HG03045 (cell line): ENCODE results near the gene EDNRA.

Experiments used
- ATAC-seq: cut with Tn5 transposase; IDR thresholded peaks from one replicate; pipeline ENCODE4 v1.9.1; 2021; ENCODE audit warnings: mild to moderate bottlenecking, moderate library complexity; ENCODE audit not compliant: unreplicated experiment

The EDNRA gene

DNA sequence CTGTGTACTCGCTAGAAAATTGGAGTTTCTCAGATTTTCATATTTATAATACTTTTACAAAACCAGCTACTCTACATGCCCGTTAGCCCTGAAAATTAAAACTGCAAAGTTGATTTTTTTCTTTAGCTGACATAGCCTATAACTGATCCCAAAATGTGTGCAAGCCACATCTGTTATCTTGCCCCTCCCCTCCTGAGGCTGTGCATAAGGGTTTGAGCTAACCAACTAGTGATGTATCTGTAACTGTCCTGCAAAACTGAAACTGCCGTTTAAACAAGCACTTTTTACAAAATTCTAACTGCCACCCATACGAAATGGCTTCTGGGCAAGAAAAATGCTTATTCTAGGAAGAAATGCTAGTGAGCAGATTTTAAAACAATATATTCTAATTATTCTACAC is 59.1 kb downstream of the EDNRA start:
- no peak for ATAC-seq

DNA sequence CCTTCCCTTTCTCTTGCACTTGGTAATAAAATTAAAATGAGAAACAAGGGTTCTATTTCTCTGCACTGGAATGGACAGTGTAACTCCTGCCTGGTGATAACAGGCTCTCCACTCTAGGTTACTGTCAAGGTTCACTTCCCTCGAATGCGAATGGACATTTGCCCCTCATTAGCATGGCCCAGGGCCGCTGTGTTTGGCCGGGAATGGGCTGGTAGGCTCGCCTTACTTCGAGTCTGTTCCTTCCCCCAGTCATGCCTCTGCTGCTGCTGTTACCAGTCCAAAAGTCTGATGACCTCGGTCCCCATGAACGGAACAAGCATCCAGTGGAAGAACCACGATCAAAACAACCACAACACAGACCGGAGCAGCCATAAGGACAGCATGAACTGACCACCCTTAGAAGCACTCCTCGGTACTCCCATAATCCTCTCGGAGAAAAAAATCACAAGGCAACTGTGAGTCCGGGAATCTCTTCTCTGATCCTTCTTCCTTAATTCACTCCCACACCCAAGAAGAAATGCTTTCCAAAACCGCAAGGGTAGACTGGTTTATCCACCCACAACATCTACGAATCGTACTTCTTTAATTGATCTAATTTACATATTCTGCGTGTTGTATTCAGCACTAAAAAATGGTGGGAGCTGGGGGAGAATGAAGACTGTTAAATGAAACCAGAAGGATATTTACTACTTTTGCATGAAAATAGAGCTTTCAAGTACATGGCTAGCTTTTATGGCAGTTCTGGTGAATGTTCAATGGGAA is 61.5 kb downstream of the EDNRA start:
- ATAC-seq = no peak

DNA sequence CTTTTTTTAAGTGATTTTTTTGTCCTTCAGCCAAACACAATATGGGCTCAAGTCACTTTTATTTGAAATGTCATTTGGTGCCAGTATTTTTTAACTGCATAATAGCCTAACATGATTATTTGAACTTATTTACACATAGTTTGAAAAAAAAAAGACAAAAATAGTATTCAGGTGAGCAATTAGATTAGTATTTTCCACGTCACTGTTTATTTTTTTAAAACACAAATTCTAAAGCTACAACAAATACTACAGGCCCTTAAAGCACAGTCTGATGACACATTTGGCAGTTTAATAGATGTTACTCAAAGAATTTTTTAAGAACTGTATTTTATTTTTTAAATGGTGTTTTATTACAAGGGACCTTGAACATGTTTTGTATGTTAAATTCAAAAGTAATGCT is 62.1 kb downstream of the EDNRA start:
- no peak for ATAC-seq

DNA sequence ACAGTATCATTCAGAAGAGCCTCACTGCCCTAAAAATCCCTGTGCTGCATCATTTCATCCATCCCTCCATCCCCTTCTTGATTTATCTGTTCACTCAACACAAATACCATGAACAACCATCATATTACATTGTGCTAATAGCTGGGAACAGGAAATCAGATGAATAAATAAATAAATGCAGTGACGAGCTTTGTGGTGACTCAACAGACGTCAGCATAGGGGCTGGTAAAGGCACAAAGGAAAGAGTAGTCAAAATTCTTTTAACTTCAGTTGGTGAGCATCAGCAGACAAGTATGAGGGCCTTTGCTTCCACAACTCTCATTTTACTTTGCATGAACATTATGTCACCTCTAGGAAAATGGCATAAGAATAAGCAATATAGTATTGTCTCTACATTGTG is 65.5 kb downstream of the EDNRA start:
- ATAC-seq = no peak

DNA sequence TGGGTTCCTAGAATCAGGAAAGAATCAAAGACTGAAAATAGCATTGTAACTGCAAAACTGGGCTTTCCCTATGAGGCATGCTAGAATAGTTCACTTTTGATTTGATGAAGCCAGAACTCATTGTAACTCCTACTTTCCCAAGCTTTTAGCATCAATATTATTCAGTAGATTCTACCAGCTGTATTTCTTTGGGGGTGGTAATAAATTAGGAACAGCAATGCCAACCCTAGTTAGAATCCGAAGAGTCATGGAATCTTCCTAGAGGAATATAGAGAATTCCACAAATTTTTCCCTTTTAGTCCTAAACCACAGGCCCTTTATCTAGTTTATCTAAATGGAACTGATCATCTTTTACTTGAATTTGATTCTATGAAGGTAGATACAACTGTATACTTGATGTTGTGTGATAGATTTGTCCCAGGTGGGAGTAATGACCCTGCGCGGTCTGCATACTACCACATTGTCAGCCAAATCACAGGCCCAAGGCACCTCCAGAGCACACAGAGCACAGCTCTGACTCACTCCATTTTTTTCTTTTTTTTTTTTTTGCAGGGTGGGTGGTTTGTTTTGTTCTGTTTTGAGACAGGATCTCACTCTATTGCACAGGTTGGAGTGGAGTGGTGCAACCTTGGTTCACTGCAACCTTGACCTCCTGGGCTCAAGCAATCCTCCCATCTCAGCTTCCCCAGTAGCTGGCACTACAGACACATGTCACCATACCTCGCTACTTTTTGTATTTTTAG is 66.6 kb downstream of the EDNRA start:
- peak; percentile 43 for ATAC-seq

DNA sequence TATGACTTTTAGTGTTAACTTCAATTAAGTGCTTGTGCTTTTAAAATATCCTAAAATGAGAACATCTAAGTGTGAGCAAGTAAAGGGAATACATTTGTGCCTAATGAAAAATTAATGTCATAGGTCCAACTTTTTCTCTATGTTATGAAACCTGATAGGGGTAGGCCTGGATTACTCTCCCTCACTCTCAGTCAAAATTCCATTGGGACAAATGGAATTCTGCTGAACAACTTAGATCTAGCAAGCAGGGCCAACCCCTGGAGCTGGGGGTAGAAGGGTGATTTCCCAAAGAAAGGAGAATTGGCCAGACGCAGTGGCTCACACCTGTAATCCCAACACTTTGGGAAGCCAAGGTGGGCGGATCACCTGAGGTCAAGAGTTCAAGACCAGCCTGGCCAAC is 67.4 kb downstream of the EDNRA start:
- ATAC-seq = no peak

DNA sequence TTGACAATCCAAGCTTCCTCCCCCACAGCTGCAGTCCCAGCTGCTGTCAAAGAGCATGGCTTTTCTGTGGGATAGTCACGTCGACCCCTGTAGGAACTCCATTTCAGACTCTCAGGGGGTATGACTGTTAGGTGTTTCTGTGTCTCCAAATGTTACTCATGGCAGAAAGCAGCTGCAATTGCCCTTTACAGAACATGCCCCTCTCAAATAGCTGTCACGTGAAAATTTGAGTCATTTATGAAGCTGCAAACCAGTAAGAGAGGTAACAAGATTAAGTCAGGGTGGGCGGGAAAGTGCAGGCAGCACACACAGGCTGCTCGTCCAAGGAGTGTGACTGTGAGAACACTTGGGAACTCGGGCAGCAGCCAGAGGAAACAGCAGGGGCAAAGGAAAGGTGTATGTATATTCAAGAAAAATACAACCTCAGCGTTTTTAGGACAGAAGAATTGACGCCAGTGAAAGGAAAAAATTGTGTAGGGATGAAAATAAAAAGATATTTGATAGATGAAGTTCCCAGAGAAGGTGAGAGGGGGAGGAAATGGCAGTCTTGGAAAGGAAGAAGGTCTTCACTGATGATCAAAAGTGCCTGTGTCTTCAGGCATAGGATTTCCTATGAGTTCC is 69.8 kb downstream of the EDNRA start:
- peak; percentile 53 for ATAC-seq

DNA sequence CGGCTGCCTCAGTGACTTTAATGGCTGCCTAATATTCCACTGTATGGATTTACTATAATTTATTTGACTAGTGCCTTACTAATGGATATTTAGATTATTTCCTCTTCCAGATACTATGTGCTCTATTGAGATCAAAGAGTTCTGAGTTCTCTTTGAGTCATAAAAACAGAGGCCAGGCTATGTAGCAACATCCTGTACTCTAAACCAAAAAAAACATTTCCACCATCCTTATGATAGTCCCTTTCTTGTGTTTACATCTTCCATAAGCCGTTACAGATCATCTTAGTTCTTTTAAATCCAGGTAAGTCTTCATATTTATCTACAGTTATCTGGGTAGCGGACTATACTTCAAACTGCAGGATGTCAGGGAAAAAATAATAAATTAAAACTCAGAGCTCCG is 79.7 kb downstream of the EDNRA start:
- no peak for ATAC-seq

DNA sequence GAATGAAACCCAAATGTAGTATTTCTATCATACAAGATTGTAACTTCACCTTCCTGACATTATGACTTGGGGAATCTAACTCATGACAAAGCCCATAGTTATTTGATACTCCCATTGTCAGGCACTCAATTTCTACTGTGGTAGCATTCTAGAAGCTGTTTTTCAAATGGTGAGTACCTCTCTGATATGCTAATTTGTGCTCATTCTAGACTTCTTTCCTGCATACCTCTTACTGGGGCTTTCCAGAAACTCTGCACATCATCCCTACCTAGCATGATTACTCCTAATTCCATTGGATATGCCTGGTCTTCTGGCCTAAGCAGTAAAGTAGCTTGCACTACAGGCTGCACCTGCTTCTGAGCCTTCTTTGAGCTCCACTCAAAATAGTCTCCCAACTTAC is 85.9 kb downstream of the EDNRA start:
- ATAC-seq = no peak

DNA sequence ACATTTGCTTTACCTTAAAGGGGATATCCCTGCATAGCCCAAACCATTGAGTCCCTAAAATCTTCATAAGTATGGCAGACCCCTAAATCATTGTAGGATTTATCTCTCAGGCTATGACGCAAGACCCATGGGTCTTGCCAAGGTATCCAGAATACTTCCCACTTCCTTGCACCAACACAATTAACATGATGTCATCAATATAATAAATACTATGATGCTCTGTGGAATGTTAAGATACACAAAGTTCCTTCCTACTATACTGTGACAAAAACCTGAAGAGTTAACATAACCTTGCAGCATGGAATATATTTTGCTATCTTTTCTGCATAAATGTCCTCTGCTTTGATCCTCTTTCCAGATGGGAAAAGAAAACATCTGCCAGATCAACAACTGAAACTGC is 86.4 kb downstream of the EDNRA start:
- no peak for ATAC-seq

DNA sequence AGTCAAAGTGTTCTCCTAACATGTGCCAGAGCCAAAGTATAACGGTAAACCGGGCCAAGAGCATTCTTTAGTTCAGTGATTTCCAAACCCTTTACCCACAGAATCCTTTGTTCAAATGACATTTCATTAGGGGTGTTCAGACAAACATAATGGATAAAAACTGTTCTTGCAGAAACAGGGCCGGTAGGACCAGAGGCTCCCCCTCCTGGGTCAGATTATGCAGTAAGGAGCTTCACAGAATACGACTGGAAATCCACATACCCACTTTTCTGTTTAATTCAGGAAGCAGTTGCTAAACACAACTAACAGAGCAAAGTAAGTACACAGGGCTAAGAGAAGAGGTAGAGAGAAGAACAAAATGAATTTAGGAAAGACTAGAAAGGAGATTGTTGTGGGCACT is 89.7 kb downstream of the EDNRA start:
- no peak for ATAC-seq

DNA sequence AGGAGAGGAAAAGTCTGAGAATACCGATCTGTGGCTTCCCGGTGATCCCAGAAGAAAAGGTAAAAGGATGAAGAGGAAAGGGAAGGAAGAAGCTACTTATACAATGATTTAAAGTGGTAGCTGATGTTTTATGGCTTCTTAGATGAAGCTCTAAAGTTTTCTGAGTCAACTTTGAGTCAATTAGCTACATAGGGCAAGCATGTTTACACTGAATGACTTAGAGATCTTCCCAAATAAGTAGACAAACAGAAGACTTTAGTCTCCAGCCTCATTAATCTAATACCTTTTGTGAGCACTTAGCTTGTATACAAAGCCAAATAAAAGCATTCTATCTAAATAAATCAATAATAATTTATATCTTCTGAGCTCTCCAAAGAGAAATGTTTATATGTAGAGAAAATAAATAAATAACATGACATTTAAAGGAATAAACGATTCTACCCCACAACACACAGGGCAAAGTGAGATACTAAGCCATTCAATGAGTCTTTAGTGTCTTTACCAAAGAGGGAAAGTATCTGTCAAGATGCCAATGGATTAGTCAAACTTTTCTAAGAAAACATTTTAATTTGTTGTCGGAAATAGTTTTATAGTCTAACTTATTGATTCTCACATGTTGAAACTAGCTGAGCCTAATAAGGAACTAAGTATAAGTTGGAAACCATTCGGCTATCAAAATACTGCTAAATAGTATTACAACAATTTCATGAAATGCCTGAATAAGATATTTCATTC is 90.3 kb downstream of the EDNRA start:
- ATAC-seq = no peak

DNA sequence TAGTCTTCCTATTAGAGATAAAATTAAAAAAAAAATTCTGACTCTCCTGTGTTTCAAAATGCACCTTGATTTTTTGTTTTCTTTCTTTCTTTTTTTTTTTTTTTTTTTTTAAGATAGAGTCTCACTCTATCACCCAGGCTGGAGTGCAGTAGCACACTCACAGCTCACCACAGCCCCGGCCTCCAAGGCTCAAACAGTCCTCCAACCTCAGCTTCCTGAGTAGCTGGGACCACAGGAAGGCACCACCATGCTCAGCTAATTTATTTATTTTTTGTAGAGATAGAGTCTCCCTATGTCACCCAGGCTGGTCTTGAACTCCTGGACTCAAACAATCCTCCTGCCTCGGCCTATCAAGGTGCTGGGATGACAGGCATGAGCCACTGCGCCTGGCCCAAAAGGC is 95.2 kb downstream of the EDNRA start:
- ATAC-seq = no peak

DNA sequence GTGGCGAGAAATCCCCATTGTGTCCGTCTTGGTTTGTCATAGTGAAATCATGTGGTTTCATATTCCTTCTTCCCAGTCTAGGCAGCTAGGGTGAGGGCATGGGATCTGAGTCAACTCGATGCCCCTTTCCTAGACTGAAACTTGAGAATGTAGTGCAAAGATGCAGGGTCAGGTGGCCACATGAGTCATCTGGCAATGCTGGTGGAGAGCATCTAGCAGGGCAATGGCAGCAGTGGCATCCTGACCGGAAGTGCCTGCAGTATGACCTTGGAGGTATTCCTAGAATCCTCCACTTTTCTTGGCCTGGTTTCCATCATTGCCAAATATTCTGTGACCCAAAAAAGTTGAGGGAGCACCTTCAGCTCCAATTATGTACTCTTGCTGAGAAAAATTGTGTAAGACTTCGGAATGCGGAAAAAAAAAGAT is 97.2 kb downstream of the EDNRA start:
- no peak for ATAC-seq

DNA sequence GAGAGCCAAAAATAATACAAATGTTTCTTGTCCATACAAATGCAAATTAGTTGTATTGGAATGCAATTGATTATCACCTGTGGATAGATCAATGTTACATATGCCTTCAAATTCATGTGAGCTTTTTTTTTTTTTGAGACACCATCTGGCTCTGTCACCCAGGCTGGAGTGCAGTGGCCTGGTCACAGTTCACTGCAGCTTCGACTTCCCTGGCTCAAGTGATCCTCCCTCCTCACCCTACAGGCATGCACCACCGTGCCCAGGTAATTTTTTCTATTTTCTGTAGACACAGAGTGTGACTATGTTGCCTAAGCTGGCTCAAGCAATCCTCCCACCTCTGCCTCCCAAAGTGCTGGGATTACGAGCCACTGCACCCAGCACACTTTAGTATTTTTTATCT is 97.7 kb downstream of the EDNRA start:
- ATAC-seq = no peak

DNA sequence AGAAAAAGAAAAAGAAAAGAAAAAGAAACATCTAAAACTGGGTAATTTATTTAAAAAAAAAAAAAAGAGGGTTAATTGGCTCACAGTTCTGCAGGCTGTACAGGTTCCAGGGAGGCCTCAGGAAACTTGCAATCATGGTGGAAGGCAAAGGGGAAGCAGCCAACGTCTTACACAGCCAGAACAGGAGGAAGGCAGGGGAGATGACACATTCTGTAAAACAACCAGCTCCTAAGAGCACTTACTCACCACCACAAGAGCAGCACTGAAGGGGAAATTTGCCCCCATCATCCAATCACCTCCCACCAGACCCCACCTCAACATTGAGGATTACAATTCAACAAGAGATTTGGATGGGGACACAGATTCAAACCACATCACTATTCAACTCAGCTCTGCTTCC is 99.5 kb downstream of the EDNRA start:
- ATAC-seq = no peak

DNA sequence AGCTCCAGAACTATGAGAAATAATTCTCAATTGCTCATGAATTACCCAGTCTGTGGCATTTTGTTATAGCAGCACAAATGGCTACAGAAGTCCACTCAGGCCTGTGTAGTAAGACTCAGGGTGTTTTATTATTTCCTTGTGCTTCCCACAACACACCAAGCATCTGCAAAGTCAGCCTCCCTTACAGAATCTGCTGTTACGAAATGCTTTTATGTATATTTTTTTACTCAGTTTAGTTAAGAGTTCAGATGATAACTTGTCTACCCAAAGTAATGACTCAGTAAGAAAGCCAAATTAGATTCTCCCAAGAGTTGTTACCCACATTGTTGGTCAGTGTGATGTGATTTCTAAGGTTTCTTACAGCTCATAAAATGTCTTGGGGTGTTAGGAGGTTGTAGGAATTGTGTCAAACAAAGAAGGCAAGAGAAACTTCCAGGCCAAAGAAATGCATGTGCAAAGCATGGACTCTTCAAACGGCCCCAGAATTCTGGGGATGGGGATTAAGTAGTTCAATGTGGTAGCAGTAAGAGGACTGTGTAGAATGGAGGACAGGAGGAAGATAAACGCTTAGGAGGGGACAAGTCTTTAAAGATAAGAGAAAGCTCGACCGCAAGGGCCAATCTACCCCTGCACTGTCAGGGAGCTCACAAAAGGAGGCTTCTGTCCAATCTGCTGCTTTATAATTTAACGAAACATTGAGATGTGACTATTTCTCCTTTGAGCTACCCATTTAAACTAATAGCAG is 100.9 kb downstream of the EDNRA start:
- ATAC-seq = no peak

DNA sequence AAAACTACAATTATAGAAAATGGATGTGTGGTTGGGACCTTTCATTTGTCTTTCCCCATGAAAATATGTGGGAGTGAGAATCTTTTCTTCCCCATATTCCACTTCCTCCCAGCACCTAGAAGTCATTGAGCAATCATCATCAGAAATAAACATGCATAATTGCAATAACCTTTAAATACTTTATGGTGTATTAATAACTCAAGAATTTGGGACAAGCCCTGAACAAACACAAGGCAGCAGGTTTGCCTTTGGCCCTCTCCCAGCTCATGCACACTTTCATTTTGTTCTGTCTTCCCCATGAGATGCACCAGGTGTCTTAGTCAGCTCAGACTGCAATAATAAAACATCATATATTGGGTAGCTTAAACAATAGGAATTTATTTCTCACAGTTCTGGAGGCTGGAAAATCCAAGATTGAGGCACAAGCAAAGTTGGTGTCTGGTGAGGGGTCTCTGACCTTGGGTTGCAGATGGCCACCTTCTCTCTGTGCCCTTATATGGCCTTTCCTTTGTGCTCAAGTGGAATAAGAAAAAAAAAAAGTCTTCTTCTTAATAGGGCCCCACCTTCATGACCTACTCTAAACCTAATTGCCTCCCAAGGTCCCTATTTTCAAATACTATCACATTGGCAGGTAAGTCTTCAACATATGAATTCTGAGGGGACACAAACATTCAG is 101.6 kb downstream of the EDNRA start:
- ATAC-seq = no peak

DNA sequence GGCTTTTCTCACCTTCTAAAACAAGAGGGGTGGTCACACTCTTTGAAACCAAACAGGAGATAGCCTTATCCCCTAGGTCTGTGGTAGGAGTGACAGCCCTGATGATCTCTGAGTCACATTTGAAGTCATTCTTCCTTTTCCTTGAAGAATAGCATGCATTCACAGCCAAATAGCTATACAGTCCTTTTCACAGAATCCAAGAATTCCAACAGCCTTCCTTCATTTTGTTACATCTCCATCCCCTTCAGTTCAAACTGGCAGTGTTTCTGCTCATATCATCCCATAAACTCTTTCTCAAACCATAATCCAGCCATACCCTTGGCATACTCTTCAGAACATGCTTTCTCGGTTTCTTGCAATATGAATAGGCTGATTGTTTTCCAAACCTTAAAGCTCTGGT is 103.0 kb downstream of the EDNRA start:
- no peak for ATAC-seq

DNA sequence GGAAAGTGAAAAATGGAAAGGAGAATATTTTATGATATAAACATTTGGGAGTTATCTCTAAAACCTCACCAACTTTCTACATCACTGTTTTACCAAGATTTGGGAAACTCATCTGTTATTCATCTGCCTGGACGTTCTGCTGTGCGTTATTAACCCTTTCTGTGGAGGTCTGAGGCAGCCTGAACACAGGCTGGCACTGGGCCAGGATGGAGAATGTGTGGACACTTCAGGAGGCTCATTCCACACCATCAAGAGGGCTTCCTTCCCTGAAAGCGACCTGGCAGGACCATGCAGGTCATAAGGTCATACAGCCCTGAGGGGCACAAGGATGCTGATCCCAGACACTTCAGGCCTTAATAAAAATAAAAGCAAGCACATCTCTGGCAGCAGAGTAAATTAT is 105.1 kb downstream of the EDNRA start:
- no peak for ATAC-seq
